ENCODE results near the gene HMX1. TPM values are rescaled to one million over a fixed set of nuclear protein-coding genes. Genes with fewer than 3 reads are reported as not detected.

The HMX1 gene
- total RNA-seq, 1 donor from 2014 or later = not detected

- intact Hi-C loops (cut with micrococcal nuclease) = no loop called here
- Mint-ChIP-seq H3K9me3 (peaks cover 7% of the 10 kb centered on the region), H3K27me3 (ENCODE audit: low read depth) (no peaks in the 10 kb centered on the region), H3K4me3 (ENCODE audit: low read depth) (no peak overlapping the region), H3K36me3 (ENCODE audit: low read depth) (no peaks in the 10 kb centered on the region), H3K27ac (no peak overlapping the region), H3K4me1 (ENCODE audit: low read depth) (no peaks in the 10 kb centered on the region)
- DNase-seq (ENCODE audit: low spot score) = no peak
Measured at GRCh38 chr4:8906668-8906970, 35.0 kb upstream of the HMX1 start.

- H3K36me3 Mint-ChIP-seq (ENCODE audit: low read depth) = no peaks in the 10 kb centered on the region
- no peaks in the 10 kb centered on the region for H3K4me1 Mint-ChIP-seq (ENCODE audit: low read depth)
- H3K4me3 Mint-ChIP-seq (ENCODE audit: low read depth) = no peak overlapping the region
- DNase-seq (ENCODE audit: low spot score) = no peak
- intact Hi-C loops (cut with micrococcal nuclease) = no loop called here
- peaks cover 13% of the 10 kb centered on the region for H3K9me3 Mint-ChIP-seq
- H3K27me3 Mint-ChIP-seq (ENCODE audit: low read depth) = no peaks in the 10 kb centered on the region
- no peak overlapping the region for H3K27ac Mint-ChIP-seq
Measured at GRCh38 chr4:8905773-8906667, 34.4 kb upstream of the HMX1 start.

- H3K9me3 Mint-ChIP-seq = peaks cover 14% of the 10 kb centered on the region
- H3K4me3 Mint-ChIP-seq (ENCODE audit: low read depth) = no peak overlapping the region
- no peaks in the 10 kb centered on the region for H3K27me3 Mint-ChIP-seq (ENCODE audit: low read depth)
- no peaks in the 10 kb centered on the region for H3K4me1 Mint-ChIP-seq (ENCODE audit: low read depth)
- H3K36me3 Mint-ChIP-seq (ENCODE audit: low read depth) = no peaks in the 10 kb centered on the region
- intact Hi-C loops (cut with micrococcal nuclease) = no loop called here
- H3K27ac Mint-ChIP-seq = no peak overlapping the region
- DNase-seq (ENCODE audit: low spot score) = no peak
Measured at GRCh38 chr4:8905226-8905772, 33.7 kb upstream of the HMX1 start.

GRCh38 chr4:8904666-8905065 lies 33.0 kb upstream of the HMX1 start:
- H3K36me3 Mint-ChIP-seq (ENCODE audit: low read depth) = no peaks in the 10 kb centered on the region

GRCh38 chr4:8904041-8904501 lies 32.4 kb upstream of the HMX1 start:
- Mint-ChIP-seq H3K9me3 (peaks cover 18% of the 10 kb centered on the region), H3K36me3 (ENCODE audit: low read depth) (no peaks in the 10 kb centered on the region), H3K4me3 (ENCODE audit: low read depth) (no peak overlapping the region), H3K27me3 (ENCODE audit: low read depth) (no peaks in the 10 kb centered on the region), H3K4me1 (ENCODE audit: low read depth) (no peaks in the 10 kb centered on the region), H3K27ac (no peak overlapping the region)
- intact Hi-C loops (cut with micrococcal nuclease) = no loop called here
- no peak for DNase-seq (ENCODE audit: low spot score)

More at GRCh38 chr4:8904666-8905065, 33.0 kb upstream of the HMX1 start:
- Mint-ChIP-seq H3K27me3 (ENCODE audit: low read depth) (no peaks in the 10 kb centered on the region), H3K4me3 (ENCODE audit: low read depth) (no peak overlapping the region), H3K4me1 (ENCODE audit: low read depth) (no peaks in the 10 kb centered on the region), H3K27ac (no peak overlapping the region), H3K9me3 (peaks cover 18% of the 10 kb centered on the region)
- no peak for DNase-seq (ENCODE audit: low spot score)
- intact Hi-C loops (cut with micrococcal nuclease) = no loop called here

GRCh38 chr4:8901335-8901734 lies 29.7 kb upstream of the HMX1 start:
- H3K36me3 Mint-ChIP-seq (ENCODE audit: low read depth) = no peaks in the 10 kb centered on the region
- no peaks in the 10 kb centered on the region for H3K27me3 Mint-ChIP-seq (ENCODE audit: low read depth)
- no peak overlapping the region for H3K4me3 Mint-ChIP-seq (ENCODE audit: low read depth)
- intact Hi-C loops (cut with micrococcal nuclease) = no loop called here
- no peaks in the 10 kb centered on the region for H3K4me1 Mint-ChIP-seq (ENCODE audit: low read depth)
- DNase-seq (ENCODE audit: low spot score) = no peak
- no peak overlapping the region for H3K27ac Mint-ChIP-seq
- H3K9me3 Mint-ChIP-seq = peaks cover 18% of the 10 kb centered on the region

- no peak for DNase-seq (ENCODE audit: low spot score)
- H3K9me3 Mint-ChIP-seq = peaks cover 18% of the 10 kb centered on the region
- no peaks in the 10 kb centered on the region for H3K4me1 Mint-ChIP-seq (ENCODE audit: low read depth)
- intact Hi-C loops (cut with micrococcal nuclease) = no loop called here
- H3K27ac Mint-ChIP-seq = no peak overlapping the region
- H3K4me3 Mint-ChIP-seq (ENCODE audit: low read depth) = no peak overlapping the region
- no peaks in the 10 kb centered on the region for H3K27me3 Mint-ChIP-seq (ENCODE audit: low read depth)
- no peaks in the 10 kb centered on the region for H3K36me3 Mint-ChIP-seq (ENCODE audit: low read depth)
Measured at GRCh38 chr4:8900588-8900987, 28.9 kb upstream of the HMX1 start.

- no peak for DNase-seq (ENCODE audit: low spot score)
- Mint-ChIP-seq H3K9me3 (peaks cover 18% of the 10 kb centered on the region), H3K27ac (no peak overlapping the region), H3K27me3 (ENCODE audit: low read depth) (peaks cover 11% of the 10 kb centered on the region), H3K36me3 (ENCODE audit: low read depth) (no peaks in the 10 kb centered on the region), H3K4me3 (ENCODE audit: low read depth) (no peak overlapping the region), H3K4me1 (ENCODE audit: low read depth) (no peaks in the 10 kb centered on the region)
- intact Hi-C loops (cut with micrococcal nuclease) = no loop called here
Measured at GRCh38 chr4:8898419-8898818, 26.8 kb upstream of the HMX1 start.

- intact Hi-C loops (cut with micrococcal nuclease) = no loop called here
- Mint-ChIP-seq H3K27ac (no peak overlapping the region), H3K4me3 (ENCODE audit: low read depth) (no peak overlapping the region), H3K36me3 (ENCODE audit: low read depth) (no peaks in the 10 kb centered on the region), H3K9me3 (peaks cover 18% of the 10 kb centered on the region), H3K27me3 (ENCODE audit: low read depth) (peaks cover 13% of the 10 kb centered on the region), H3K4me1 (ENCODE audit: low read depth) (no peaks in the 10 kb centered on the region)
- no peak for DNase-seq (ENCODE audit: low spot score)
Measured at GRCh38 chr4:8897251-8898167, 25.9 kb upstream of the HMX1 start.

GRCh38 chr4:8896506-8896905 lies 24.9 kb upstream of the HMX1 start:
- Mint-ChIP-seq H3K27ac (no peak overlapping the region), H3K4me1 (ENCODE audit: low read depth) (no peaks in the 10 kb centered on the region), H3K4me3 (ENCODE audit: low read depth) (no peak overlapping the region), H3K27me3 (ENCODE audit: low read depth) (peaks cover 17% of the 10 kb centered on the region), H3K36me3 (ENCODE audit: low read depth) (no peaks in the 10 kb centered on the region), H3K9me3 (peaks cover 10% of the 10 kb centered on the region)
- no peak for DNase-seq (ENCODE audit: low spot score)
- intact Hi-C loops (cut with micrococcal nuclease) = no loop called here

GRCh38 chr4:8896071-8896470 lies 24.4 kb upstream of the HMX1 start:
- Mint-ChIP-seq H3K4me3 (ENCODE audit: low read depth) (no peak overlapping the region), H3K27me3 (ENCODE audit: low read depth) (peaks cover 21% of the 10 kb centered on the region), H3K36me3 (ENCODE audit: low read depth) (no peaks in the 10 kb centered on the region), H3K4me1 (ENCODE audit: low read depth) (no peaks in the 10 kb centered on the region), H3K27ac (no peak overlapping the region), H3K9me3 (peaks cover 6% of the 10 kb centered on the region)
- intact Hi-C loops (cut with micrococcal nuclease) = no loop called here
- no peak for DNase-seq (ENCODE audit: low spot score)

GRCh38 chr4:8895295-8895694 lies 23.7 kb upstream of the HMX1 start:
- Mint-ChIP-seq H3K9me3 (peaks cover 4% of the 10 kb centered on the region), H3K27me3 (ENCODE audit: low read depth) (peaks cover 28% of the 10 kb centered on the region), H3K36me3 (ENCODE audit: low read depth) (no peaks in the 10 kb centered on the region), H3K4me3 (ENCODE audit: low read depth) (no peak overlapping the region), H3K4me1 (ENCODE audit: low read depth) (no peaks in the 10 kb centered on the region), H3K27ac (no peak overlapping the region)
- intact Hi-C loops (cut with micrococcal nuclease) = no loop called here
- DNase-seq (ENCODE audit: low spot score) = no peak

- Mint-ChIP-seq H3K9me3 (no peaks in the 10 kb centered on the region), H3K36me3 (ENCODE audit: low read depth) (no peaks in the 10 kb centered on the region), H3K27ac (no peak overlapping the region), H3K4me1 (ENCODE audit: low read depth) (no peaks in the 10 kb centered on the region), H3K4me3 (ENCODE audit: low read depth) (no peak overlapping the region), H3K27me3 (ENCODE audit: low read depth) (peaks cover 30% of the 10 kb centered on the region)
- intact Hi-C loops (cut with micrococcal nuclease) = no loop called here
- DNase-seq (ENCODE audit: low spot score) = no peak
Measured at GRCh38 chr4:8894424-8894816, 22.8 kb upstream of the HMX1 start.
